HEK293 (cell line): ENCODE results near the gene ARMCX6.
A peak's percentile ranks its signal among the peaks of the same experiment; 100 is the strongest.

ENCODE experiments used
- CTCF ChIA-PET: fragments of 350-600 bp; formaldehyde crosslinking; extraction: SDS; loops from one replicate; lab custom pipeline; 2021; ENCODE audit warnings: antibody characterized with exemption; lab: Yijun Ruan, JAX
- POLR2A ChIA-PET: fragments of 300-600 bp; formaldehyde crosslinking; extraction: SDS; loops from one replicate; lab custom pipeline; 2020; ENCODE audit warnings: antibody characterized with exemption, inconsistent platforms; lab: Yijun Ruan, JAX
- H3K27ac ChIP-seq: fragments of 200-500 bp; sonication (Bioruptor generic); 2 replicates; pipeline ENCODE4 v1.5.1; 2014; ENCODE audit warnings: low read depth, low read length, control low read depth, inconsistent platforms; ENCODE audit errors: extremely low read depth
- H3K36me3 ChIP-seq, 2 experiments: fragments of 200-500 bp in 1 of 2; sonication (Bioruptor generic) in 1 of 2; 1 replicate in 1 of 2; 2 replicates in 1 of 2; pipeline ENCODE4 v1.5.1; 2014 to 2017; ENCODE audit warnings: inconsistent platforms in 2 of 2, low read length in 2 of 2; ENCODE audit not compliant: control insufficient read depth in 2 of 2, insufficient read depth in 1 of 2
- H3K4me1 ChIP-seq: fragments of 200-500 bp; sonication (Bioruptor generic); 2 replicates; pipeline ENCODE4 v1.5.1; 2014; ENCODE audit warnings: mild to moderate bottlenecking, low read length, inconsistent platforms; ENCODE audit not compliant: control insufficient read depth, insufficient read depth
- H3K4me3 ChIP-seq: 2 replicates; pipeline ENCODE4 v1.5.1; 2011; ENCODE audit warnings: low read depth, mild to moderate bottlenecking, control low read depth, low read length, moderate library complexity
- H3K9me3 ChIP-seq: fragments of 200-500 bp; sonication (Bioruptor generic); 2 replicates; pipeline ENCODE4 v1.5.1; 2014; ENCODE audit warnings: low read depth, low read length, inconsistent platforms; ENCODE audit not compliant: control insufficient read depth, insufficient read depth
- BCL6B ChIP-seq: fragments of 450-650 bp; formaldehyde crosslinking; IDR thresholded peaks from 2 replicates; pipeline ENCODE4 v1.5.1; 2017; ENCODE audit warnings: missing biosample characterization, missing genetic modification characterization
- GLI2 ChIP-seq: fragments of 450-650 bp; formaldehyde crosslinking; IDR thresholded peaks from 2 replicates; pipeline ENCODE4; 2017; ENCODE audit warnings: missing biosample characterization, missing genetic modification characterization, low read depth, borderline replicate concordance
- KLF1 ChIP-seq: fragments of 450-650 bp; formaldehyde crosslinking; IDR thresholded peaks from 2 replicates; pipeline ENCODE4 v1.5.1; 2016; ENCODE audit warnings: missing biosample characterization, missing genetic modification characterization
- KLF10 ChIP-seq: fragments of 450-650 bp; IDR thresholded peaks from 2 replicates; pipeline ENCODE4 v1.5.1; 2018; ENCODE audit warnings: missing biosample characterization, mild to moderate bottlenecking, missing genetic modification characterization
- PRDM1 ChIP-seq: fragments of 450-650 bp; formaldehyde crosslinking; IDR thresholded peaks from 2 replicates; pipeline ENCODE4; 2016; ENCODE audit warnings: missing biosample characterization, missing genetic modification characterization
- SP3 ChIP-seq: fragments of 450-650 bp; formaldehyde crosslinking; IDR thresholded peaks from 2 replicates; pipeline ENCODE4 v1.5.1; 2016; ENCODE audit warnings: missing biosample characterization, missing genetic modification characterization
- TCF7L2 ChIP-seq: IDR thresholded peaks from 2 replicates; pipeline ENCODE4 v1.6.1; 2011; ENCODE audit warnings: low read depth, mild to moderate bottlenecking, inconsistent platforms, low read length, moderate library complexity, borderline replicate concordance
- TSHZ1 ChIP-seq: fragments of 450-650 bp; formaldehyde crosslinking; IDR thresholded peaks from 2 replicates; pipeline ENCODE4 v1.5.1; 2016; ENCODE audit warnings: missing biosample characterization, missing genetic modification characterization, borderline replicate concordance
- ZBTB6 ChIP-seq: fragments of 450-650 bp; formaldehyde crosslinking; IDR thresholded peaks from 2 replicates; pipeline ENCODE4 v1.5.1; 2017; ENCODE audit warnings: missing biosample characterization, missing genetic modification characterization
- ZFP3 ChIP-seq: fragments of 450-650 bp; formaldehyde crosslinking; IDR thresholded peaks from 2 replicates; pipeline ENCODE4 v1.5.1; 2016; ENCODE audit warnings: low read depth, missing biosample characterization, missing genetic modification characterization
- ZIC2 ChIP-seq: fragments of 450-650 bp; formaldehyde crosslinking; IDR thresholded peaks from 2 replicates; pipeline ENCODE4 v1.5.1; 2016; ENCODE audit warnings: missing biosample characterization, missing genetic modification characterization
- ZNF175 ChIP-seq: fragments of 450-650 bp; formaldehyde crosslinking; IDR thresholded peaks from 2 replicates; pipeline ENCODE4 v1.5.1; 2016; ENCODE audit warnings: missing biosample characterization, missing genetic modification characterization
- ZNF19 ChIP-seq: fragments of 450-650 bp; formaldehyde crosslinking; IDR thresholded peaks from 2 replicates; pipeline ENCODE4; 2016; ENCODE audit warnings: missing biosample characterization, missing genetic modification characterization, low read depth
- ZNF248 ChIP-seq: fragments of 450-650 bp; formaldehyde crosslinking; IDR thresholded peaks from 2 replicates; pipeline ENCODE4 v1.5.1; 2017; ENCODE audit warnings: missing biosample characterization, missing genetic modification characterization
- ZNF37A ChIP-seq: fragments of 450-650 bp; IDR thresholded peaks from 2 replicates; pipeline ENCODE4 v1.5.1; 2018; ENCODE audit warnings: missing biosample characterization, missing genetic modification characterization
- ZNF514 ChIP-seq: fragments of 450-650 bp; formaldehyde crosslinking; IDR thresholded peaks from 2 replicates; pipeline ENCODE4 v1.5.1; 2016; ENCODE audit warnings: missing biosample characterization, missing genetic modification characterization
- ZNF585B ChIP-seq: fragments of 450-650 bp; formaldehyde crosslinking; IDR thresholded peaks from 2 replicates; pipeline ENCODE4 v1.5.1; 2016; ENCODE audit warnings: missing biosample characterization, missing genetic modification characterization
- ZNF610 ChIP-seq: fragments of 450-650 bp; formaldehyde crosslinking; IDR thresholded peaks from 2 replicates; pipeline ENCODE4 v1.5.1; 2016; ENCODE audit warnings: missing biosample characterization, missing genetic modification characterization, borderline replicate concordance
- ZNF621 ChIP-seq: fragments of 450-650 bp; formaldehyde crosslinking; IDR thresholded peaks from 2 replicates; pipeline ENCODE4 v1.5.1; 2017; ENCODE audit warnings: missing biosample characterization, missing genetic modification characterization
- ZNF626 ChIP-seq: fragments of 450-650 bp; sonication (Bioruptor Pico); formaldehyde crosslinking; IDR thresholded peaks from 2 replicates; pipeline ENCODE4 v1.5.1; 2018; ENCODE audit warnings: missing biosample characterization, missing genetic modification characterization, inconsistent platforms
- ZNF670 ChIP-seq: fragments of 450-650 bp; formaldehyde crosslinking; IDR thresholded peaks from 2 replicates; pipeline ENCODE4 v1.5.1; 2016; ENCODE audit warnings: missing biosample characterization, missing genetic modification characterization, low read depth
- ZNF76 ChIP-seq: fragments of 450-650 bp; formaldehyde crosslinking; IDR thresholded peaks from 2 replicates; pipeline ENCODE4; 2016; ENCODE audit warnings: low read depth, missing biosample characterization, missing genetic modification characterization, borderline replicate concordance
- ZNF785 ChIP-seq: fragments of 450-650 bp; formaldehyde crosslinking; IDR thresholded peaks from 2 replicates; pipeline ENCODE4 v1.5.1; 2016; ENCODE audit warnings: missing biosample characterization, missing genetic modification characterization
- ZNF843 ChIP-seq: fragments of 450-650 bp; formaldehyde crosslinking; IDR thresholded peaks from 2 replicates; pipeline ENCODE4 v1.5.1; 2016; ENCODE audit warnings: missing biosample characterization, missing genetic modification characterization
- ZSCAN30 ChIP-seq: fragments of 450-650 bp; IDR thresholded peaks from 2 replicates; pipeline ENCODE4 v1.5.1; 2018; ENCODE audit warnings: missing biosample characterization, mild to moderate bottlenecking, missing genetic modification characterization, moderate library complexity
- ZSCAN5A ChIP-seq: fragments of 450-650 bp; formaldehyde crosslinking; IDR thresholded peaks from 2 replicates; pipeline ENCODE4 v1.5.1; 2016; ENCODE audit warnings: missing biosample characterization, missing genetic modification characterization
- TF ChIP-seq, protein P1 (sequence below): fragments of 450-650 bp; formaldehyde crosslinking; IDR thresholded peaks from 2 replicates; pipeline ENCODE4 v1.5.1; 2016; ENCODE audit warnings: missing biosample characterization, missing genetic modification characterization

The ARMCX6 gene

GRCh38 chrX:101658661-101659491 is 41.1 kb upstream of the ARMCX6 start (continued):
- TF ChIP-seq GLI2 (tag by site-specific recombination) (no peak), KLF1 (tag by site-specific recombination) (peak; percentile 68; the same call in 1 of the 2 replicates), SP3 (peak; percentile 57), BCL6B (tag by site-specific recombination) (no peak), ZNF621 (tag by site-specific recombination) (no peak), ZNF843 (tag by site-specific recombination) (peak; percentile 21; the same call in 1 of the 2 replicates), ZNF76 (tag by site-specific recombination) (peak; percentile 52; the same call in 1 of the 2 replicates)

- Histone ChIP-seq H3K27ac (no peak overlapping the region), H3K36me3 (no peaks in the 10 kb centered on the region)
- TF ChIP-seq ZNF785 (tag by site-specific recombination) (no peak), ZNF175 (no peak), ZSCAN5A (tag by site-specific recombination) (no peak), TCF7L2 (no peak)
- TF ChIP-seq, protein P1, sequence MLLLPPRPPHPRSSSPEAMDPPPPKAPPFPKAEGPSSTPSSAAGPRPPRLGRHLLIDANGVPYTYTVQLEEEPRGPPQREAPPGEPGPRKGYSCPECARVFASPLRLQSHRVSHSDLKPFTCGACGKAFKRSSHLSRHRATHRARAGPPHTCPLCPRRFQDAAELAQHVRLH: no peak
- TF ChIP-seq, all 188 proteins: peak for 0
- H3K9me3 ChIP-seq: no peaks in the 10 kb centered on the region
- CTCF ChIA-PET: no interaction called here
- POLR2A ChIA-PET: no interaction called here
- no peak overlapping the region for H3K4me3 ChIP-seq
- peaks cover 3% of the 10 kb centered on the region; the same call in 1 of the 2 replicates for H3K4me1 ChIP-seq
Measured at GRCh38 chrX:101657495-101657894, 39.7 kb upstream of the ARMCX6 start.

GRCh38 chrX:101656817-101657216 is 39.0 kb upstream of the ARMCX6 start:
- ChIA-PET CTCF (no interaction called here), POLR2A (no interaction called here)
- H3K4me1 ChIP-seq: peaks cover 3% of the 10 kb centered on the region; the same call in 1 of the 2 replicates
- no peaks in the 10 kb centered on the region for H3K36me3 ChIP-seq
- no peak overlapping the region for H3K4me3 ChIP-seq
- H3K27ac ChIP-seq: no peak overlapping the region
- H3K9me3 ChIP-seq: no peaks in the 10 kb centered on the region
- no peak for TF ChIP-seq ZNF248 (tag by site-specific recombination)
- TF ChIP-seq ZNF610 (tag by site-specific recombination): no peak
- TF ChIP-seq ZSCAN30 (tag by site-specific recombination): no peak
- TF ChIP-seq ZNF626 (tag by site-specific recombination): no peak
- TF ChIP-seq ZNF514 (tag by site-specific recombination): no peak
- TF ChIP-seq PRDM1: no peak
- TF ChIP-seq ZFP3 (tag by site-specific recombination): no peak
- TF ChIP-seq ZNF19: no peak
- no peak for TF ChIP-seq ZNF37A (tag by site-specific recombination)
- TF ChIP-seq ZBTB6 (tag by site-specific recombination): no peak
- no peak for TF ChIP-seq ZIC2
- no peak for TF ChIP-seq KLF10 (tag by site-specific recombination)
- no peak for TF ChIP-seq TSHZ1 (tag by site-specific recombination)
- no peak for TF ChIP-seq ZNF585B
- no peak for TF ChIP-seq ZNF670 (tag by site-specific recombination)
